ENCODE results near the gene HSD17B14.
"Not testable (repeated sequence)": the region's sequence is repeated elsewhere in the genome, so short reads cannot be mapped to it uniquely, and the experiment has no call there.

- not testable (repeated sequence) for TF ChIP-seq CTCF (IDR thresholded peaks at IDR 0.05; ENCODE audit: low read depth, low read length); EZH2phosphoT487 (IDR thresholded peaks at IDR 0.05; ENCODE audit: low read depth)
Observed at GRCh38 chr19:48879696-48880095, 43.4 kb upstream of the HSD17B14 start.

All from OCI-LY3 (cell line).